Ishikawa (cell line): ENCODE measurements around the gene GLA.

Experiments
- CEBPB ChIP-seq: IDR thresholded peaks from 2 replicates; pipeline ENCODE4 v1.6.1; 2012
- CREB1 ChIP-seq: IDR thresholded peaks from 2 replicates; pipeline ENCODE4 v1.6.1; 2012; ENCODE audit warnings: low read depth
- EGR1 ChIP-seq: IDR thresholded peaks from 2 replicates; pipeline ENCODE4 v1.6.1; 2012
- EP300 ChIP-seq: IDR thresholded peaks from 2 replicates; pipeline ENCODE4 v1.6.1; 2012; ENCODE audit warnings: borderline replicate concordance
- FOXM1 ChIP-seq: IDR thresholded peaks from 2 replicates; pipeline ENCODE4 v1.6.1; 2012; ENCODE audit warnings: low read depth, borderline replicate concordance
- NFIC ChIP-seq: IDR thresholded peaks from 2 replicates; pipeline ENCODE4 v1.6.1; 2012
- RAD21 ChIP-seq: IDR thresholded peaks from 2 replicates; pipeline ENCODE4 v1.6.1; 2012; ENCODE audit warnings: low read depth
- TAF1 ChIP-seq: IDR thresholded peaks from 2 replicates; pipeline ENCODE4 v1.6.1; 2012; ENCODE audit warnings: low read depth, mild to moderate bottlenecking
- TCF12 ChIP-seq: IDR thresholded peaks from 2 replicates; pipeline ENCODE4 v1.6.1; 2012; ENCODE audit warnings: low read depth
- TEAD4 ChIP-seq: IDR thresholded peaks from 2 replicates; pipeline ENCODE4 v1.6.1; 2012
- YY1 ChIP-seq: IDR thresholded peaks from 2 replicates; pipeline ENCODE4 v1.6.1; 2012; ENCODE audit warnings: low read depth
- ZBTB7A ChIP-seq: IDR thresholded peaks from 2 replicates; pipeline ENCODE4 v1.6.1; 2012; ENCODE audit warnings: low read depth
- TF ChIP-seq, protein P1 (sequence below): IDR thresholded peaks from 2 replicates; pipeline ENCODE4 v1.6.1; 2012
- TF ChIP-seq, protein P2 (sequence below): IDR thresholded peaks from 2 replicates; pipeline ENCODE4 v1.6.1; 2012; ENCODE audit warnings: low read depth, mild to moderate bottlenecking
- TF ChIP-seq, protein P3 (sequence below): IDR thresholded peaks from 2 replicates; pipeline ENCODE4 v1.6.1; 2012

The GLA gene

DNA sequence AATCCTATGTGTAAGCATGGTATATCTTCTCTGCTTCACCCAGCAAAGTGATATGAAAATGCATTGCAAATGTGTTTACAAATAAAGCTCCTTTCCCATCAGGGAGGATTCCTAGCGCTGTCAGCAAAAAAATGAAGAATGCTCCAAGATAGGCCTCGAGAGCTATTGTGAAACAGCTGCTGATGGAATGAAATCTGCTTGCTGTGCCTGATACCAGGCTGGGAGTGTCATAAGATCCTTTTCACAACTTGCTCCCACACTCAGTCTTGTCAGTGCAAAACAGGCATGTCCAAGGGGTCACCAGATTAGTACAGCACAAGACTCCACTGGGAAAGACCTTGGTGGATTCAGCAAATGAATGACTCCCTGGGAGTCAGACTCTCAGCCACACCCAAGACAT is 34.4 kb upstream of the GLA start:
- TF ChIP-seq, protein P1, sequence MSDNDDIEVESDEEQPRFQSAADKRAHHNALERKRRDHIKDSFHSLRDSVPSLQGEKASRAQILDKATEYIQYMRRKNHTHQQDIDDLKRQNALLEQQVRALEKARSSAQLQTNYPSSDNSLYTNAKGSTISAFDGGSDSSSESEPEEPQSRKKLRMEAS: no peak
- TF ChIP-seq, protein P2, sequence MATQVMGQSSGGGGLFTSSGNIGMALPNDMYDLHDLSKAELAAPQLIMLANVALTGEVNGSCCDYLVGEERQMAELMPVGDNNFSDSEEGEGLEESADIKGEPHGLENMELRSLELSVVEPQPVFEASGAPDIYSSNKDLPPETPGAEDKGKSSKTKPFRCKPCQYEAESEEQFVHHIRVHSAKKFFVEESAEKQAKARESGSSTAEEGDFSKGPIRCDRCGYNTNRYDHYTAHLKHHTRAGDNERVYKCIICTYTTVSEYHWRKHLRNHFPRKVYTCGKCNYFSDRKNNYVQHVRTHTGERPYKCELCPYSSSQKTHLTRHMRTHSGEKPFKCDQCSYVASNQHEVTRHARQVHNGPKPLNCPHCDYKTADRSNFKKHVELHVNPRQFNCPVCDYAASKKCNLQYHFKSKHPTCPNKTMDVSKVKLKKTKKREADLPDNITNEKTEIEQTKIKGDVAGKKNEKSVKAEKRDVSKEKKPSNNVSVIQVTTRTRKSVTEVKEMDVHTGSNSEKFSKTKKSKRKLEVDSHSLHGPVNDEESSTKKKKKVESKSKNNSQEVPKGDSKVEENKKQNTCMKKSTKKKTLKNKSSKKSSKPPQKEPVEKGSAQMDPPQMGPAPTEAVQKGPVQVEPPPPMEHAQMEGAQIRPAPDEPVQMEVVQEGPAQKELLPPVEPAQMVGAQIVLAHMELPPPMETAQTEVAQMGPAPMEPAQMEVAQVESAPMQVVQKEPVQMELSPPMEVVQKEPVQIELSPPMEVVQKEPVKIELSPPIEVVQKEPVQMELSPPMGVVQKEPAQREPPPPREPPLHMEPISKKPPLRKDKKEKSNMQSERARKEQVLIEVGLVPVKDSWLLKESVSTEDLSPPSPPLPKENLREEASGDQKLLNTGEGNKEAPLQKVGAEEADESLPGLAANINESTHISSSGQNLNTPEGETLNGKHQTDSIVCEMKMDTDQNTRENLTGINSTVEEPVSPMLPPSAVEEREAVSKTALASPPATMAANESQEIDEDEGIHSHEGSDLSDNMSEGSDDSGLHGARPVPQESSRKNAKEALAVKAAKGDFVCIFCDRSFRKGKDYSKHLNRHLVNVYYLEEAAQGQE: no peak
- TF ChIP-seq EGR1 (no peak), TAF1 (no peak), FOXM1 (no peak), TCF12 (no peak), ZBTB7A (no peak), RAD21 (no peak), YY1 (no peak)

DNA sequence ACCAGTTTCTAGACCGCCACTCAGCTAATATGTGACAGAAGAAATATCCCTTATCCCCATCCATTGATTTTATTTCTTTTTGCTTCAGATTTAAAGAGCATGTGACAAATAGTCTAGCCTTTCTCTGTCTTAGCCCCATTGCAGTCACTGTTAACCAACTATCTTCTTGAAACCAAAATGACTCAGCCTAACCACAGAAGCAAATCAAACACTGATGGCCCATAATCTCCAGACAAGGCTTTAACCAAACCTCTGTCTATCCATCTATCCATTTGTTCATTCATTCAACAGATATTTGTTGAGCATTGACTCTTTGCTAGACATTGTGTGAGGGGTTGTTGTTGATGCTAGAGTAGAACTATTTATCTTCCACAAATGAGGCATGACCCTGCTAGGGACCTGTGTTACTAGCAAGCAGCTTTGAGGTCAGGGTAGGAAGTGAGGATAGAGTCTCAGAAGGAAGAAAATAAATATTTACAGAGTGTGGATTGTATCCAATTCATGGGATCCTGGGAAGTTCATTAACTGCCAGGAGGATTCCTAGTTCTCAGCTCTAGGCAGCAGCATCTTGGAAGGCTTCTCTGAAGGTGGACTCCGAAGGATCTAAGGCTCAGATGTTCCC is 22.8 kb upstream of the GLA start:
- no peak for TF ChIP-seq EP300
- TF ChIP-seq YY1: no peak
- TF ChIP-seq TAF1: no peak
- TF ChIP-seq ZBTB7A: no peak
- no peak for TF ChIP-seq TEAD4
- no peak for TF ChIP-seq NFIC

DNA sequence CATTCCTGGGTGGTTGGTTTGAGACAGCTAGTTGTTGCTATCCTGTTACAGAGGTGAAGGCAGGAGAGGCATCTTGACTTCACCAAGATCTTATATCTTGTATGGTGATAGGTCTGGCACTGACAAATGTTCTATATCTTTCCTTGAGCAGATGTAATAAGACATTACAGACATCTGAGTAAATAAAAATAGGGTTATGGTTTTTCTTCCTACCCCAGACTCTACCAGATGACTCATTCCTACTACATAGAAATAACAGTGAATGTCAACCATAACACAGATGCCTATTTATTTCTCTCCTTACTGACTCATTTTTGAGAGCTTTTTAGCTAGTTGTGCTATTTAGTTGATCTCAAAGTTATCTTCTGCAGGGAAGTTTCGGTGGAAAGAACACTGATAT is 22.2 kb upstream of the GLA start:
- TF ChIP-seq, protein P3, sequence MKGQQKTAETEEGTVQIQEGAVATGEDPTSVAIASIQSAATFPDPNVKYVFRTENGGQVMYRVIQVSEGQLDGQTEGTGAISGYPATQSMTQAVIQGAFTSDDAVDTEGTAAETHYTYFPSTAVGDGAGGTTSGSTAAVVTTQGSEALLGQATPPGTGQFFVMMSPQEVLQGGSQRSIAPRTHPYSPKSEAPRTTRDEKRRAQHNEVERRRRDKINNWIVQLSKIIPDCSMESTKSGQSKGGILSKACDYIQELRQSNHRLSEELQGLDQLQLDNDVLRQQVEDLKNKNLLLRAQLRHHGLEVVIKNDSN: no peak
- TF ChIP-seq ZBTB7A (no peak), TCF12 (no peak), FOXM1 (no peak), YY1 (no peak), TEAD4 (no peak)
- TF ChIP-seq, protein P2: no peak

DNA sequence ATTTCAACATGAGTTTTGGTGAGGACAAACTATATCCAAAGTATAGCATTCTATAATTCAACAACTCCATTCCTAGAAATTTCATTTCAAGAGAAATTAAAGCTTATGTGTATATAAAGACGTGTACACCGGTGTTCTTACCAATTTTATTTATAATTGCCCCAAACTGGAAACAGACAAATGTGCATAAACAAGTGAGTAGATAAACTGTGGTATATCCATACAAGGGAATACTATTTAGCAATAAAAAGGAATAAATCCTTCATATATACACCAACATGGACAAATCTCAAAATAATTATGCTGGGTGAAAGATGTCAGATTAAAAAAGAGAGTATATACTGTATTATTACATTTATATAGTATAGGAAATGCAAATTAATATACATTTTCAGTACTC is 20.2 kb upstream of the GLA start:
- no peak for TF ChIP-seq EGR1
- no peak for TF ChIP-seq CREB1
- TF ChIP-seq TEAD4: no peak
- no peak for TF ChIP-seq FOXM1
- no peak for TF ChIP-seq CEBPB
- TF ChIP-seq TCF12: no peak
- TF ChIP-seq, protein P2: no peak
- TF ChIP-seq ZBTB7A: no peak
- TF ChIP-seq, protein P3: no peak
- TF ChIP-seq RAD21: no peak
- TF ChIP-seq, protein P1: no peak
- no peak for TF ChIP-seq YY1
- TF ChIP-seq NFIC: no peak
- no peak for TF ChIP-seq EP300
- TF ChIP-seq TAF1: no peak

DNA sequence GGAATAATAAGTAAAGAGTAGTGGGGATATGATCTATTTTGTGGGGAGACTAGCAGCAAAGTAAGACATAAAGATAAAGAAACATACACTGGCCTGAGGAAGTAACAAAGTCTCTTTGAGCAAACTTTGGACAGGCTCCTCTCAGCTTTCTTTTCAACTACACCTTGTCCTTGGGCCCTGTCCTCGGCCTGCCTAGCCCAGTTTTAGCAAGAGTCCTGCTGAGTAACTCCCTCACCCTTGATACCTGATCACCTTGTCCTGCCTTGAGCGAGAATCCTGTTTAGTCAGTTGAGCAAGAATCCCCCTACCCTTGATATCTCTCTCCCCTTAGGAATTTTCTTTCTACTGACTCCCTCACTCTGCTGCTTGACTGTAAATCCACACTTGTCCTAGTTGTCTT is 11.8 kb upstream of the GLA start:
- TF ChIP-seq ZBTB7A (no peak), EP300 (no peak), YY1 (no peak), EGR1 (no peak), TAF1 (no peak), FOXM1 (no peak), NFIC (no peak), TEAD4 (no peak), RAD21 (no peak), CREB1 (no peak), TCF12 (no peak), CEBPB (no peak)
- TF ChIP-seq, protein P2: no peak
- TF ChIP-seq, protein P1: no peak
- TF ChIP-seq, protein P3: no peak
